NCI-H2171 treated with DMSO at 0.1 percent for 48 hours (cell line): ENCODE data around the gene ST6GALNAC3.

Source experiments
- DNase-seq: peaks from one replicate; lab custom pipeline; 2025; lab: John Stamatoyannopoulos, UW

ST6GALNAC3 gene

GRCh38 chr1:76288758-76289483 lies 214.4 kb downstream of the ST6GALNAC3 start:
- no peak for DNase-seq

GRCh38 chr1:76289692-76290091 lies 215.1 kb downstream of the ST6GALNAC3 start:
- DNase-seq = no peak

- DNase-seq = no peak
Measured at GRCh38 chr1:76290271-76290670, 215.7 kb downstream of the ST6GALNAC3 start.

- no peak for DNase-seq
Measured at GRCh38 chr1:76291191-76291590, 216.6 kb downstream of the ST6GALNAC3 start.

GRCh38 chr1:76291737-76292136 lies 217.2 kb downstream of the ST6GALNAC3 start:
- no peak for DNase-seq

- no peak for DNase-seq
Measured at GRCh38 chr1:76292418-76293184, 218.1 kb downstream of the ST6GALNAC3 start.

- no peak for DNase-seq
Measured at GRCh38 chr1:76293831-76294230, 219.3 kb downstream of the ST6GALNAC3 start.

- peak; percentile 27 for DNase-seq
Measured at GRCh38 chr1:76294482-76295194, 220.1 kb downstream of the ST6GALNAC3 start.

GRCh38 chr1:76298399-76298798 lies 223.9 kb downstream of the ST6GALNAC3 start:
- no peak for DNase-seq

GRCh38 chr1:76299036-76299435 lies 224.5 kb downstream of the ST6GALNAC3 start:
- no peak for DNase-seq

- DNase-seq = no peak
Measured at GRCh38 chr1:76300556-76300955, 226.0 kb downstream of the ST6GALNAC3 start.

GRCh38 chr1:76302711-76303339 lies 228.3 kb downstream of the ST6GALNAC3 start:
- DNase-seq = no peak

- peak; percentile 39 for DNase-seq
Measured at GRCh38 chr1:76303340-76303717, 228.8 kb downstream of the ST6GALNAC3 start.

- no peak for DNase-seq
Measured at GRCh38 chr1:76313304-76313703, 238.8 kb downstream of the ST6GALNAC3 start.

- no peak for DNase-seq
Measured at GRCh38 chr1:76314730-76315129, 240.2 kb downstream of the ST6GALNAC3 start.

GRCh38 chr1:76317299-76317900 lies 242.9 kb downstream of the ST6GALNAC3 start:
- no peak for DNase-seq

- DNase-seq = peak; percentile 73
Measured at GRCh38 chr1:76330991-76331603, 256.6 kb downstream of the ST6GALNAC3 start.

GRCh38 chr1:76335882-76336281 lies 261.3 kb downstream of the ST6GALNAC3 start:
- no peak for DNase-seq

- DNase-seq = peak; percentile 91
Measured at GRCh38 chr1:76336931-76337371, 262.4 kb downstream of the ST6GALNAC3 start.

GRCh38 chr1:76337542-76338219 lies 263.1 kb downstream of the ST6GALNAC3 start:
- no peak for DNase-seq

- no peak for DNase-seq
Measured at GRCh38 chr1:76340056-76340455, 265.5 kb downstream of the ST6GALNAC3 start.
